Astrocyte (in vitro differentiated cells and primary cell): Measurements from ENCODE around the gene CDHR2. TPM values are rescaled to one million over a fixed set of nuclear protein-coding genes. Genes with fewer than 3 reads are reported as not detected.

Experiments used
- DNase-seq: peaks from one replicate; pipeline ENCODE4 v3.0.0-alpha.2; 2010; ENCODE audit warnings: low read depth
- FAIRE-seq: peaks from 2 replicates; lab custom pipeline; 2011; peaks lifted over from hg19 to GRCh38; lab: Jason Lieb, UNC
- H2AFZ ChIP-seq: 2 replicates; pipeline ENCODE4 v1.6.0; 2012; ENCODE audit warnings: low read depth, low read length, inconsistent platforms
- H3K27ac ChIP-seq: 2 replicates; pipeline ENCODE4 v1.5.1; 2011; ENCODE audit warnings: low read depth, low read length, inconsistent platforms
- H3K27me3 ChIP-seq: 2 replicates; pipeline ENCODE4 v1.6.0; 2011; ENCODE audit warnings: low read length, inconsistent platforms; ENCODE audit not compliant: insufficient read depth
- H3K36me3 ChIP-seq: 2 replicates; pipeline ENCODE4 v1.5.1; 2011; ENCODE audit warnings: low read length, inconsistent platforms; ENCODE audit not compliant: insufficient read depth
- H3K4me1 ChIP-seq: 2 replicates; pipeline ENCODE4 v1.5.1; 2011; ENCODE audit warnings: low read length, inconsistent platforms; ENCODE audit not compliant: insufficient read depth
- H3K4me2 ChIP-seq: 2 replicates; pipeline ENCODE4 v1.6.0; 2012; ENCODE audit warnings: low read length, inconsistent platforms
- H3K4me3 ChIP-seq: 2 replicates; pipeline ENCODE4 v1.5.1; 2011; ENCODE audit warnings: low read depth, mild to moderate bottlenecking, low read length, inconsistent platforms; ENCODE audit not compliant: insufficient read depth
- H3K79me2 ChIP-seq: 2 replicates; pipeline ENCODE4 v1.6.0; 2012; ENCODE audit warnings: mild to moderate bottlenecking, low read length, inconsistent platforms; ENCODE audit not compliant: insufficient read depth
- H3K9ac ChIP-seq: 2 replicates; pipeline ENCODE4 v1.6.0; 2012; ENCODE audit warnings: mild to moderate bottlenecking, low read length, inconsistent platforms
- H3K9me3 ChIP-seq: 2 replicates; pipeline ENCODE4 v1.5.1; 2012; ENCODE audit warnings: low read depth, mild to moderate bottlenecking, low read length, inconsistent platforms; ENCODE audit not compliant: insufficient read depth
- H4K20me1 ChIP-seq: 2 replicates; pipeline ENCODE4 v1.6.0; 2012; ENCODE audit warnings: low read length, inconsistent platforms; ENCODE audit not compliant: insufficient read depth
- H3K27ac Mint-ChIP-seq: one replicate; pipeline ENCODE4 v1.8.0; 2021; ENCODE audit warnings: mild to moderate bottlenecking, mixed read lengths; ENCODE audit not compliant: unreplicated experiment
- H3K27me3 Mint-ChIP-seq: one replicate; pipeline ENCODE4 v1.8.0; 2021; ENCODE audit warnings: low read depth, mixed read lengths; ENCODE audit not compliant: unreplicated experiment
- H3K36me3 Mint-ChIP-seq: one replicate; pipeline ENCODE4 v1.8.0; 2021; ENCODE audit warnings: low read depth, mixed read lengths; ENCODE audit not compliant: unreplicated experiment
- H3K4me1 Mint-ChIP-seq: one replicate; pipeline ENCODE4 v1.8.0; 2021; ENCODE audit warnings: low read depth, mixed read lengths; ENCODE audit not compliant: unreplicated experiment
- H3K4me3 Mint-ChIP-seq: one replicate; pipeline ENCODE4 v1.8.0; 2021; ENCODE audit warnings: mild to moderate bottlenecking, moderate library complexity, mixed read lengths; ENCODE audit not compliant: unreplicated experiment
- H3K9me3 Mint-ChIP-seq: one replicate; pipeline ENCODE4 v1.8.0; 2021; ENCODE audit warnings: mild to moderate bottlenecking, mixed read lengths; ENCODE audit not compliant: unreplicated experiment
- EZH2 ChIP-seq: IDR thresholded peaks from 2 replicates; pipeline ENCODE4 v1.6.1; 2012; ENCODE audit warnings: mild to moderate bottlenecking, low read length, inconsistent platforms; ENCODE audit not compliant: insufficient read depth
- total RNA-seq: library from RNA; stranded (reverse); gene quantifications from 2 replicates; pipeline ENCODE4 v1.2.1, GENCODE V29; 2021
- TF ChIP-seq, protein P1 (sequence below): IDR thresholded peaks from 2 replicates; pipeline ENCODE4 v1.5.1; 2011; ENCODE audit warnings: low read depth, mild to moderate bottlenecking, inconsistent platforms, low read length, moderate library complexity; ENCODE audit not compliant: insufficient read depth

Gene CDHR2
- total RNA-seq, 1 donor from 2014 or later, result 0.43 TPM

DNA sequence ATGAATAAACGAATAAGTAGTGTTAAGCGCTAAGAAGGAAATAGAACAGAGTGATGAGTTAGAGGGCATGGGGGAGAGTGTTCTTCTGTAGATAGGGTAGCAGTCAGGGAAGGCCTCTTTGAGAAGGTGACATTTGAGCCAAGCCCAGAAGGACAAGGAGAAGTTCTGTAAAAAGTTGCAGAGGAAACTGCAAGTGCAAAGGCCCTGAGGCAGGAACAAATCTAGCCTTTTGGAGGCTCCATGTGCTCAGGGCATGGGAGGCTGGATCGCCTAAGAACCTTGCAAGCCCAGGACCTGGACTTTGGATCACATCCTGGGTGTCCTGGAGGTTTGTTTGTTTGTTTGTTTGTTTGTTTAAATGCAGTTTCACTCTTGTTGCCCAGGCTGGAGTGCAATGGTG lies 89.3 kb downstream of the CDHR2 start:
- no peak overlapping the region for H3K4me2 ChIP-seq
- H3K27me3 ChIP-seq, result peaks cover 22% of the 10 kb centered on the region
- FAIRE-seq, result no peak
- H2AFZ ChIP-seq, result no peak overlapping the region
- H3K4me3 ChIP-seq, result no peak overlapping the region
- H3K9me3 ChIP-seq, result no peaks in the 10 kb centered on the region
- Mint-ChIP-seq H3K36me3 (no peaks in the 10 kb centered on the region), H3K27ac (no peak overlapping the region), H3K27me3 (peaks cover 61% of the 10 kb centered on the region), H3K9me3 (peaks cover 7% of the 10 kb centered on the region), H3K4me3 (no peak overlapping the region), H3K4me1 (no peaks in the 10 kb centered on the region)
- H3K36me3 ChIP-seq, result no peaks in the 10 kb centered on the region
- H3K79me2 ChIP-seq, result no peaks in the 10 kb centered on the region
- no peaks in the 10 kb centered on the region for H3K4me1 ChIP-seq
- H3K27ac ChIP-seq, result no peak overlapping the region
- no peak overlapping the region for H3K9ac ChIP-seq
- peaks cover 3% of the 10 kb centered on the region for H4K20me1 ChIP-seq
- DNase-seq, result no peak
- TF ChIP-seq EZH2, result no peak
- TF ChIP-seq, protein P1, sequence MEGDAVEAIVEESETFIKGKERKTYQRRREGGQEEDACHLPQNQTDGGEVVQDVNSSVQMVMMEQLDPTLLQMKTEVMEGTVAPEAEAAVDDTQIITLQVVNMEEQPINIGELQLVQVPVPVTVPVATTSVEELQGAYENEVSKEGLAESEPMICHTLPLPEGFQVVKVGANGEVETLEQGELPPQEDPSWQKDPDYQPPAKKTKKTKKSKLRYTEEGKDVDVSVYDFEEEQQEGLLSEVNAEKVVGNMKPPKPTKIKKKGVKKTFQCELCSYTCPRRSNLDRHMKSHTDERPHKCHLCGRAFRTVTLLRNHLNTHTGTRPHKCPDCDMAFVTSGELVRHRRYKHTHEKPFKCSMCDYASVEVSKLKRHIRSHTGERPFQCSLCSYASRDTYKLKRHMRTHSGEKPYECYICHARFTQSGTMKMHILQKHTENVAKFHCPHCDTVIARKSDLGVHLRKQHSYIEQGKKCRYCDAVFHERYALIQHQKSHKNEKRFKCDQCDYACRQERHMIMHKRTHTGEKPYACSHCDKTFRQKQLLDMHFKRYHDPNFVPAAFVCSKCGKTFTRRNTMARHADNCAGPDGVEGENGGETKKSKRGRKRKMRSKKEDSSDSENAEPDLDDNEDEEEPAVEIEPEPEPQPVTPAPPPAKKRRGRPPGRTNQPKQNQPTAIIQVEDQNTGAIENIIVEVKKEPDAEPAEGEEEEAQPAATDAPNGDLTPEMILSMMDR, result no peak

DNA sequence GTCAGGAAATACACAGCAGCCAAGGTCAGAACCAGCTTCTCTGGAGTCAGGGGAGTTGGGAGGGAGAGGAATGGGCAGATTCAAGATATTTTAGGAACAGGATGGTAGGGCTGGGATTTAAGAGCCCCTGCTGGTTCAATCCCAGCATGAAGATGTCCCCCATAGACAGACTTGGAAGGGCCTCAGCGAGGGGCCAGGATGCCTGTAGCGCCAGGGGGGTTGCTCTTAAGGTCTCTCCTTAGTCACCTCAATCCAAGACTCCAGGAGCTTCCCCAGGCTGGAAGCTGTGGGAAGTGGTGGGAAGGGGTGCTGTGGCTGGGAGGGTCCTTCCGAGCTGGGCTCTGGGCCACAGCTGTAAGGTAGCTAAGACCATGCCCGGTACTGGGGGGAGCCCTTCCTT lies 90.1 kb downstream of the CDHR2 start:
- TF ChIP-seq EZH2, result no peak
- TF ChIP-seq, protein P1, result no peak
- peaks cover 14% of the 10 kb centered on the region for H3K27me3 ChIP-seq
- H4K20me1 ChIP-seq, result no peaks in the 10 kb centered on the region
- H3K27me3 Mint-ChIP-seq, result peaks cover 57% of the 10 kb centered on the region
- no peaks in the 10 kb centered on the region for H3K4me1 Mint-ChIP-seq
- H3K27ac ChIP-seq, result no peak overlapping the region
- FAIRE-seq (no peak), DNase-seq (no peak)
- no peak overlapping the region for H3K9ac ChIP-seq
- H3K9me3 Mint-ChIP-seq, result peaks cover 7% of the 10 kb centered on the region
- peak overlapping the region; percentile 55 for H3K27ac Mint-ChIP-seq
- H3K4me1 ChIP-seq, result no peaks in the 10 kb centered on the region
- no peak overlapping the region for H3K4me3 Mint-ChIP-seq
- H3K36me3 Mint-ChIP-seq, result no peaks in the 10 kb centered on the region
- H3K9me3 ChIP-seq, result no peaks in the 10 kb centered on the region
- H3K4me2 ChIP-seq, result no peak overlapping the region
- no peaks in the 10 kb centered on the region for H3K79me2 ChIP-seq
- no peak overlapping the region for H2AFZ ChIP-seq
- no peak overlapping the region for H3K4me3 ChIP-seq
- no peaks in the 10 kb centered on the region for H3K36me3 ChIP-seq

DNA sequence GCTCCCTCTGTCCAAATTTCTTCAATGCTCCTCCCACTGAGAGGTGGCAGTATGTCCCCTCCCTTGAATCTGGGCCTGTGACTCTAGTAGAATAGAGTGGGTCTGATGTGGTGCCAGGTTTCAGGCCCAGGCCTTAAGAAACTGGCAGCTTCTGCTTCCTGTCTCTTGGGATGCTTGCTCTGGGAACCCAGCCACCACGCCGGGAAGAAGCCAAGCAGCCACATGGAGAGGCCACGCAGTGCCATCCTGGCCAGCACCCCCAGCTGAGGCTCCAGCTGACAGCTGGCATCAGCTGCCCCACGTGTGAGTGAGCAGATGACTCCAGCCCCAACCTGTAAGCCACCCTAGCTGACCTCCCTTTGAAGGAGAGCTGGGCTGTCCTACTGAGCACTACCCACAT lies 90.8 kb downstream of the CDHR2 start:
- Histone ChIP-seq H4K20me1 (no peaks in the 10 kb centered on the region), H3K4me1 (no peaks in the 10 kb centered on the region), H3K36me3 (no peaks in the 10 kb centered on the region), H3K27ac (no peak overlapping the region), H3K27me3 (peaks cover 12% of the 10 kb centered on the region), H3K9ac (no peak overlapping the region), H3K4me3 (no peak overlapping the region), H2AFZ (no peak overlapping the region), H3K4me2 (no peak overlapping the region), H3K79me2 (no peaks in the 10 kb centered on the region), H3K9me3 (no peaks in the 10 kb centered on the region)
- no peak for TF ChIP-seq EZH2
- TF ChIP-seq, protein P1, result no peak
- Mint-ChIP-seq H3K27me3 (peaks cover 52% of the 10 kb centered on the region), H3K4me1 (no peaks in the 10 kb centered on the region), H3K27ac (no peak overlapping the region), H3K9me3 (peaks cover 7% of the 10 kb centered on the region), H3K4me3 (no peak overlapping the region), H3K36me3 (no peaks in the 10 kb centered on the region)
- DNase-seq (no peak), FAIRE-seq (no peak)
